ENCODE measurements around the gene ALKBH6.
A peak's percentile ranks its signal among the peaks of the same experiment; 100 is the strongest.
"Not testable (repeated sequence)": the region's sequence is repeated elsewhere in the genome, so short reads cannot be mapped to it uniquely, and the experiment has no call there.

Gene ALKBH6

GRCh38 chr19:36014012-36014924, at the start of gene ALKBH6:
ALKBH6 (minus strand) TSS chr19:36014213; CDS start chr19:36013397, 816 bp downstream.
- DNase-seq: peak; percentile 97

DNA sequence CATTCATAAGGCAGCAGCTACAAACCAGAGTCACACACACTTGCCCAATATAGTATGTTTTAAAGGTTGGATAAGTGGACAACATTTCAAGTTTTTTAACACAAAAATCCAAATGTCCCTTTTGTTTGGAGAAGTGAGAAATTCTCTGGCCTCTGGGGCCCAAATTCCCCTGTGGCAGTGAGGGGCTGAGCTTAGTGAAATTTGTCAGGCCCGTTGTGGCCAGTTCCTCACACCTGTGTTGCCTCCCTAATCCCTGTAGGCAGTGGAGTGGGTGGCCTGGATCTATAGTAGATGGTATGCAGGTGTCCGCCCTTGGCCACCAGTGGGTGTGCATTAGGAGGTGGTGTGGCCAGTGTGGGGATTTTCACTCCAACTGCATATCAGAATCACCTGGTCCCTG, 47.4 kb upstream of the ALKBH6 start:
- DNase-seq: no peak

DNA sequence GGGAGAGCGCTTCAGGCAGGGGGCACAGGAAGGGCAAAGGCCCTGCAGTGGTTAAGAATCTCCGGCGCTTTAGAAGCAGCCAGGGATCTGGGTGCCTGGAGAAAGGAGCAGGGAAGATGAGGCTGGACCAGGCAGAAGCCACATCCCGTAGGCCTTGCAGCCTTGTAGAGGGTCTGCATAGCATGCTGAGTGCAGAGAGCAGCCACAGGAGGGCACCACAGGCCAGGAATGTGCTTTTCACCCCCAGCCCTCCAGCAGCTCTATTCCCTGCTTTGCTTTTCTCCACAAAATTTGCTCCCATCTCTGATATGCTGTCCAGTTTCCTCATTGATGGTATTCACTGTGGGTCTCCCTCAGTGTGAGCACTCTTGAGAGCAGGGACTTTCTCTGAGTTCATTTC, 46.4 kb upstream of the ALKBH6 start:
- no peak for DNase-seq

GRCh38 chr19:36059180-36059910, 45.3 kb upstream of the ALKBH6 start:
- no peak for DNase-seq

DNA sequence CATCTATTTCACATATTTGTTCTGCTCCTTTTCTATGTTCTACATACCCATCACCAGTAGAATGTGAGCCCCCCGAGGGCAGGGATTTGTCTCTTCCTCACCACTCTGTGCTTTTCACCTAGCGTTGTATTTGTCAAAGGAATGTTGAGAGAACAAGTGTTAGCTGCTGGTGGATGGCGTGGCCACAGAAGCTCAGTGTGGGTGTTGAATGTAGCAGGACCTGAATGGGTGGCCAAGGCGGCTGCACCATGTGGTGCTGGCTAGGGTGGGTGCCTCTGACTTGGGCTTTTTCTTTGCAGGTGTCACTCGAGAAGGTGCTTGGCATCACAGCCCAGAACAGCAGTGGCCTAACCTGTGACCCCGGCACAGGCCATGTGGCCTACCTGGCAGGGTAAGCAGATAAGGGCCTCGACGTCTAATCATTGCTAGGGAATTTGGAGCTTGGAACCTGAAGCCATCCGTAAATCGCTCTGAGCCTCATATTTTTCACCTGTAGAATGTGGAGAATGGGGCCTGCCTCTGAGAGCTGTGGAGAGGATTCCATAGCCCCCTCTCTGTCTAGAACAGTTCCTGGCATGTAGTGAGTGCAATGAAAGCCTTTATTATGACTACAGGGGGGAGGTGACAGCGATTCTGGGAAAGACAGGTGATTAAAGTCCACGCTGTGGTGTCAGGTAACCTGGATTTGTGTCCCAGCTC, 44.6 kb upstream of the ALKBH6 start:
- no peak for DNase-seq

GRCh38 chr19:36054733-36055686, 41.0 kb upstream of the ALKBH6 start, which contains the start of gene WDR62:
WDR62 (plus strand) TSS chr19:36054897; CDS start chr19:36054972, 75 bp downstream.
- DNase-seq: peak; percentile 91

DNA sequence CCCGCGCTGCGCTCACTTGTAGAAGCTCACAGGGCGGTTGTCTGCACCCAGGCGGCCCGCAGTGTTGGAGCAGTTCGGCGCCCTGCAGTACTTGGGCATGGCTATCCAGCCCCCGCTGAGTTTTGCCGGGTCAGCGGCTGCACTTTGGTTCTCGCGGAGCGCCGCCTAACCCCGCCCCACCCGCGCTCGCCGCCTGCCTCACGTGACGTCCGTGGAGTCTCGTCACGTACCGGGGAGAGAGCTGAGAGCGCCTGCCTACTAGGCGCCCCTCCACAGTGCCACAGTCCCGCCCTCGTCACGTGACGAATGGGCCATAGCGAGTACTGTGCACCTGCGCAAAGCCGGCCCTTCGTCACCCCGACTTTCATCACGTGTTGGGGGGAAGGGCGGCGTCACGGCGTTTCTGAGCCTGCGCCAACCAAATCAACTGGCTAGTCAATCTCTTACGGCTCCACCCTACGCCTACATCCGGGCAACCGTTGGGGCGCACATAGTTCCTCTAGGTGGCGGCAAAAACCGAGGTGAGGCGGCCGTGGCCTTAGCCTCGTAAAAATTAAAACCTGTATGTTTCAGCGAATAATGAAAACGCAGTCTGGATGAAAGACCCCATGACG, 40.2 kb upstream of the ALKBH6 start, which contains the start of gene THAP8:
Gene THAP8 (minus strand): TSS at position 167 of the 614 bp plus-strand sequence. CDS start 68 bp downstream, at position 99.
- peak; percentile 98 for DNase-seq

DNA sequence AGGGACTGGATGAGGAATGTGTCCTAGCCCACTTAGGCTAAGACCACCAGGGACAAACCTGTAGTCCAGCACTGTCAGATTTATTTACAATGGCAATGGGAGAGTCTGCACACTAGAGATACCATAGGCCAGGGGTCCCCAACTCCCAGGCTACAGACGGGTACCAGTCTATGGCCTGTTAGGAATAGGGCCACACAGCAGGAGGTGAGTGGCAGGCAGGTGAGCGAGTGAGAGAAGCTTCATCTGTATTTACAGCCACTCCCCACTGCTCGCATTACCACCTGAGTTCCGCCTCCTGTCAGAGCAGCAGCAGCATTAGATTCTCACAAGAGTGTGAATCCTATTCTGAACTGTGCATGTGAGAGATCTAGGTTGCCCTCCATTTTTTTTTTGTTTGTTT, 37.6 kb upstream of the ALKBH6 start:
- DNase-seq: no peak

DNA sequence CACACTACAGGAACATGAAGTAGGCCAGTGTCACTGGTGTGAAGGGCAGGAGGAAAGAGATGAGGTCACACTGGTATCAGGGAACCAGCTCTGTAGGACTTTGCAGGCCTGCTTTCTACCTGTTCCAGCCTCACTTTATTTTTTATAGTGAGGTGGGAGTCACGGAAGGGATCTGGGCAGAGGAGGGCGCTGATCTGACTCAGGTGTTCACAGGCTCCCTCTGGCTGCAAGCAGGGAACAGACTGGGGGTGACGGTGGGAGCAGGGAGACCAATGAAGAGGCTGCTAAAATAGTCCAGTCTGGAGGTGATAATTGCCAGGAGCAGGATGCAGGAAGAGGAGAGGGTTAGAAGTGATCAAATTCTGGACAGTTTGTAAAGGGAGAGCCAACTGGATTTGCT, 37.2 kb upstream of the ALKBH6 start:
- DNase-seq: no peak

- DNase-seq: no peak
Observed at GRCh38 chr19:36049080-36049698, 35.2 kb upstream of the ALKBH6 start.

DNA sequence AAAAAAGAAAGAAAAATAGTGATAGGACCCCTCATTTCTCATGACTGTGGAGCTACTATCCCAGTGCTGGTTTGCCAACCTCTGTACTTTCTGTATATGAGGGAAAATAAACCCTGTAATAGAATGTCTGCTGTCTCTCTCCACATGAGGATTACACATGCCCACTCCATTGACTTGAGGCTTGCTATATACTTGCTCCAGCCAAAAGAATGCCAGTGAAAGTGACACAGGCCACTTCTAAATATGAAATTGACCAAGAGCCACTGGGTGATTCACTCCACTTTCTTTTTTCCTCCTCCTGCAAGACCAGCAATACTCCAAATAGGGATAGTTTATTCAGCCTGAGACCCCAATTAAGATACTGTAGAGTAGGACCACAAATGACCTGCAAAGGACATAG, 33.8 kb upstream of the ALKBH6 start:
- DNase-seq: no peak

DNA sequence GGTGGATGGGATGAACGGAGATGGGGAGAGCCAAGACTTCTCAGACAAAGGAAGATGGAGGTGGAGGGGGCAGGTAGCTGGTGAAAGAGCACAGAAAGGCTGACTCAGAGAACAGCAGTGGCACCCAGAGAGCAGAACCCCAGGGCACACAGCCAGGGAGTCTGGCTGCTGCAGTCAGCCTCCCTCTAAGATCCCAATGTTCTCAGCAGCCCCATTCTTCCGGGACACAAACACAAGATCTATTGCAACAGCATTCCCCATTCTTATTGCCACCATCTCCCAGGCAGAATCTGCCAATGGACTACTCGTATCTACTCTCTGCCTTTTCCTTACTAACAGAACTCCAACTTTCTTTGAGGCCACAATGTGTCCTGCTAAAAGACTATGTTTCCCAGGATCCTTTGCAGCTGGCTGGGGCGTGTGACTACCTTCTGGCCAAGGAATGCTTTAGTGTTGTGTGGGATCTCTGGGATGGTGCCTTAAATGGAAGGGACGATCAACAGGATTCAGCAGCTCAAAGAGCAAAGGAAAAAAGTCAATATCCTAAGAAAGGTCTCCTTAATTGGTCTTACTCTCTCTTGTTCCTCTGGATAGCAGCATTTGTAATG, 32.5 kb upstream of the ALKBH6 start:
- DNase-seq: no peak

GRCh38 chr19:36043952-36044351, 29.9 kb upstream of the ALKBH6 start:
- DNase-seq: no peak

GRCh38 chr19:36041831-36042230, 27.8 kb upstream of the ALKBH6 start:
- DNase-seq: no peak

GRCh38 chr19:36041092-36041491, 27.1 kb upstream of the ALKBH6 start:
- not testable (repeated sequence) for DNase-seq

DNA sequence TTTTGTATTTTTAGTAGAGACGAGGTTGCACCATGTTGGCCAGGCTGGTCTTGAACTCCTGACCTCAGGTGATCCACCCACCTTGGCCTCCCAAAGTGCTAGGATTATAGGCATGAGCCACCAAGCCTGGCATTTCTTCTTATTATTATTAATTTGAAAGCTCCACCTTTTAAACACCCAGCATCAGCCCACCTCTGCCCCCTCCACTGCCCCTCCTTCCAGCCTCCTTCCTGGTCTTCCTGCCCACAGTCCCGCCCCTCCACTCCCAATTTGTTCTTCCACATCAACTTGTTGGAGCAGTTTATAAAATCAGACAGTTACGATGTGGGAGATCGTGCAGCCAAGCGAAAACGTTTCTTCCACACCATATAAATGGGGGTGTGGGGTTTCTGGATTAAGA, 26.5 kb upstream of the ALKBH6 start:
- DNase-seq: no peak

- no peak for DNase-seq
Observed at GRCh38 chr19:36032251-36033104, 18.5 kb upstream of the ALKBH6 start, which contains the start of gene CLIP3. CLIP3 (minus strand) TSS chr19:36032873; CDS start chr19:36032357, 516 bp downstream.

- DNase-seq: no peak
Observed at GRCh38 chr19:36031308-36031707, 17.3 kb upstream of the ALKBH6 start.
